ENCODE results near the gene EHBP1L1. TPM values are rescaled to one million over a fixed set of nuclear protein-coding genes. Genes with fewer than 3 reads are reported as not detected.

The EHBP1L1 gene
- total and polyA plus RNA-seq, 2 of the 13 experiments (the other 11 are each of a cell fraction or from before 2014, with no cell fraction given), result 8.3 to 10.6 TPM

- TF ChIP-seq TRIM22 (IDR thresholded peaks at IDR 0.05), result no peak
- TF ChIP-seq TOPORS (CRISPR knock-in tag; IDR thresholded peaks at IDR 0.05), result no peak
- TF ChIP-seq ZBTB7A (CRISPR knock-in tag; IDR thresholded peaks at IDR 0.05), result no peak
- TF ChIP-seq U2AF1 (optimal IDR thresholded peaks at IDR 0.05; ENCODE audit: low read depth, low read length), result no peak
- TF ChIP-seq THAP11 (CRISPR knock-in tag; IDR thresholded peaks at IDR 0.05), result peak; percentile 96
- no peak for TF ChIP-seq NFE2L2 (IDR thresholded peaks at IDR 0.05; ENCODE audit: low read length)
- TF ChIP-seq ZNF570 (CRISPR knock-in tag; IDR thresholded peaks at IDR 0.05; ENCODE audit: borderline replicate concordance), result no peak
- peak; percentile 69; the same call in 1 of the 2 replicates for TF ChIP-seq HBP1 (CRISPR knock-in tag; IDR thresholded peaks at IDR 0.05; ENCODE audit: low read depth)
- TF ChIP-seq POGK (CRISPR knock-in tag; conservative IDR thresholded peaks at IDR 0.05), result no peak; the same call in 1 of the 2 replicates
- no peak for TF ChIP-seq ZNF776 (CRISPR knock-in tag; IDR thresholded peaks at IDR 0.05)
- TF ChIP-seq ZNF740 (CRISPR knock-in tag; IDR thresholded peaks at IDR 0.05), result no peak
- peak; percentile 85 for TF ChIP-seq ARID4A (CRISPR knock-in tag; IDR thresholded peaks at IDR 0.05; ENCODE audit: borderline replicate concordance)
- no peak for TF ChIP-seq MED8 (CRISPR knock-in tag; IDR thresholded peaks at IDR 0.05; ENCODE audit: insufficient replicate concordance)
- no peak for TF ChIP-seq HES4 (CRISPR knock-in tag; IDR thresholded peaks at IDR 0.05; ENCODE audit: borderline replicate concordance)
- no peak for TF ChIP-seq ZBTB8A (CRISPR knock-in tag; IDR thresholded peaks at IDR 0.05; ENCODE audit: borderline replicate concordance, low read depth)
- TF ChIP-seq ZNF281 (CRISPR knock-in tag; IDR thresholded peaks at IDR 0.05; ENCODE audit: borderline replicate concordance), result no peak
Observed at GRCh38 chr11:65615229-65615949, 39.5 kb downstream of the EHBP1L1 start, which contains the start of gene PCNX3 (continued).

All from HepG2 (cell line).